HFFc6 (cell line): ENCODE measurements around the gene SMTNL2. TPM values are rescaled to one million over a fixed set of nuclear protein-coding genes. Genes with fewer than 3 reads are reported as not detected.

Source experiments
- DNase-seq: peaks from one replicate; pipeline ENCODE4 v3.0.0-alpha.2; 2018
- H3K27ac Mint-ChIP-seq: 2 replicates; pipeline ENCODE4 v1.8.0; 2020; ENCODE audit warnings: mild to moderate bottlenecking, mixed read lengths
- H3K27me3 Mint-ChIP-seq: 2 replicates; pipeline ENCODE4 v1.8.0; 2021; ENCODE audit warnings: mild to moderate bottlenecking, moderate library complexity, mixed read lengths; ENCODE audit not compliant: insufficient read depth
- H3K36me3 Mint-ChIP-seq: 2 replicates; pipeline ENCODE4 v1.8.0; 2021; ENCODE audit warnings: low read depth, mixed read lengths
- H3K4me1 Mint-ChIP-seq: 2 replicates; pipeline ENCODE4 v1.8.0; 2020; ENCODE audit warnings: low read depth, mixed read lengths
- H3K4me3 Mint-ChIP-seq: 2 replicates; pipeline ENCODE4 v1.8.0; 2020; ENCODE audit warnings: mild to moderate bottlenecking, moderate library complexity, mixed read lengths
- H3K9me3 Mint-ChIP-seq: 2 replicates; pipeline ENCODE4 v1.8.0; 2020; ENCODE audit warnings: mild to moderate bottlenecking, mixed read lengths
- CTCF ChIP-seq: fragments of 200-600 bp; sonication (generic); IDR thresholded peaks from 2 replicates; pipeline ENCODE4 v1.5.0; 2021; ENCODE audit warnings: antibody characterized with exemption, mild to moderate bottlenecking
- total RNA-seq, 6 experiments: library from RNA; stranded (reverse); fragmentation: NEBNext Ultra II Directional; extraction: Animal tissue kit (Norgen Biotek cat#: 25700); gene quantifications; 2 replicates in 1 of 6; 3 replicates in 5 of 6; pipeline ENCODE4 v1.2.3, GENCODE V29; 2021

Gene SMTNL2
- total RNA-seq, 6 experiments from 2014 or later: not detected

GRCh38 chr17:4572131-4572530 is 12.2 kb upstream of the SMTNL2 start:
- Mint-ChIP-seq H3K27me3 (peaks cover 29% of the 10 kb centered on the region), H3K36me3 (no peaks in the 10 kb centered on the region), H3K4me3 (no peak overlapping the region), H3K4me1 (no peaks in the 10 kb centered on the region), H3K9me3 (no peaks in the 10 kb centered on the region), H3K27ac (no peak overlapping the region)
- DNase-seq: no peak
- no peak for TF ChIP-seq CTCF

- H3K27me3 Mint-ChIP-seq: peaks cover 28% of the 10 kb centered on the region
These were observed 11.2 kb upstream of the SMTNL2 start for GRCh38 chr17:4573115-4573514.

GRCh38 chr17:4573669-4574068 is 10.7 kb upstream of the SMTNL2 start:
- H3K27ac Mint-ChIP-seq: no peak overlapping the region
- no peaks in the 10 kb centered on the region for H3K36me3 Mint-ChIP-seq
- no peak for DNase-seq
- H3K9me3 Mint-ChIP-seq: no peaks in the 10 kb centered on the region
- H3K27me3 Mint-ChIP-seq: peaks cover 23% of the 10 kb centered on the region
- H3K4me1 Mint-ChIP-seq: no peaks in the 10 kb centered on the region
- H3K4me3 Mint-ChIP-seq: no peak overlapping the region
- TF ChIP-seq CTCF: no peak

More at GRCh38 chr17:4573115-4573514, 11.2 kb upstream of the SMTNL2 start:
- Mint-ChIP-seq H3K9me3 (no peaks in the 10 kb centered on the region), H3K36me3 (no peaks in the 10 kb centered on the region), H3K4me1 (no peaks in the 10 kb centered on the region), H3K27ac (no peak overlapping the region), H3K4me3 (no peak overlapping the region)
- TF ChIP-seq CTCF: no peak
- no peak for DNase-seq

- Mint-ChIP-seq H3K27ac (no peak overlapping the region), H3K27me3 (peaks cover 19% of the 10 kb centered on the region), H3K9me3 (no peaks in the 10 kb centered on the region), H3K36me3 (no peaks in the 10 kb centered on the region), H3K4me1 (no peaks in the 10 kb centered on the region), H3K4me3 (no peak overlapping the region)
- no peak for TF ChIP-seq CTCF
- no peak for DNase-seq
These were observed 9.8 kb upstream of the SMTNL2 start for GRCh38 chr17:4574448-4575045.

- Mint-ChIP-seq H3K27ac (no peak overlapping the region), H3K4me1 (no peaks in the 10 kb centered on the region), H3K27me3 (peaks cover 21% of the 10 kb centered on the region), H3K4me3 (no peak overlapping the region), H3K36me3 (no peaks in the 10 kb centered on the region), H3K9me3 (no peaks in the 10 kb centered on the region)
- DNase-seq: no peak
- no peak for TF ChIP-seq CTCF
These were observed 8.2 kb upstream of the SMTNL2 start for GRCh38 chr17:4576161-4576558.
